WTC11 (cell line): ENCODE data around the gene EFCAB8. TPM values are rescaled to one million over a fixed set of nuclear protein-coding genes. Genes with fewer than 3 reads are reported as not detected.

Experiments used
- ATAC-seq: fragments of 200-7000 bp; cut with Tn5 transposase; 2 replicates; pipeline ENCODE4 v1.10.0; 2021; ENCODE audit warnings: mild to moderate bottlenecking, moderate library complexity
- CTCF ChIA-PET: fragments of 300-600 bp; sonication (Branson Sonifier 250); formaldehyde crosslinking; loops from one replicate; lab custom pipeline; 2021; ENCODE audit warnings: antibody characterized with exemption; lab: Charles Lee
- POLR2A ChIA-PET: fragments of 350-600 bp; sonication (Branson Sonifier 250); formaldehyde crosslinking; loops from one replicate; lab custom pipeline; 2021; ENCODE audit warnings: antibody characterized with exemption; lab: Charles Lee
- DNase-seq: peaks from one replicate; pipeline ENCODE4 v3.0.0; 2021; ENCODE audit warnings: low spot score
- H3K27ac Mint-ChIP-seq: 2 replicates; pipeline ENCODE4 v1.8.0; 2021; ENCODE audit warnings: mixed read lengths
- H3K27me3 Mint-ChIP-seq: 2 replicates; pipeline ENCODE4 v1.8.0; 2021; ENCODE audit warnings: low read depth, mild to moderate bottlenecking, moderate library complexity, mixed read lengths
- H3K36me3 Mint-ChIP-seq: 2 replicates; pipeline ENCODE4 v1.8.0; 2021; ENCODE audit warnings: mixed read lengths
- H3K4me1 Mint-ChIP-seq: 2 replicates; pipeline ENCODE4 v1.8.0; 2022; ENCODE audit warnings: mixed read lengths
- H3K4me3 Mint-ChIP-seq: 2 replicates; pipeline ENCODE4 v1.8.0; 2021; ENCODE audit warnings: mild to moderate bottlenecking, moderate library complexity, mixed read lengths
- H3K9me3 Mint-ChIP-seq: 2 replicates; pipeline ENCODE4 v1.8.0; 2021; ENCODE audit warnings: mixed read lengths
- FOXK1 ChIP-seq: sonication (generic); formaldehyde crosslinking; IDR thresholded peaks from 2 replicates; pipeline ENCODE4 v1.8.0; 2022; ENCODE audit warnings: mild to moderate bottlenecking, moderate library complexity, missing genetic modification reagents
- NR1H2 ChIP-seq: sonication (generic); formaldehyde crosslinking; IDR thresholded peaks from 2 replicates; pipeline ENCODE4 v1.9.0; 2021; ENCODE audit warnings: mild to moderate bottlenecking, moderate library complexity, missing genetic modification reagents
- SMAD3 ChIP-seq: sonication (generic); formaldehyde crosslinking; IDR thresholded peaks from 2 replicates; pipeline ENCODE4 v1.8.0; 2022; ENCODE audit warnings: missing genetic modification reagents, mild to moderate bottlenecking, borderline replicate concordance
- SMAD4 ChIP-seq: sonication (generic); formaldehyde crosslinking; IDR thresholded peaks from 2 replicates; pipeline ENCODE4 v1.8.0; 2022; ENCODE audit warnings: mild to moderate bottlenecking, missing genetic modification reagents
- SOX15 ChIP-seq: fragments of 250-450 bp; sonication (Bioruptor Pico); IDR thresholded peaks from 2 replicates; pipeline ENCODE4 v1.9.0; 2021; ENCODE audit warnings: mild to moderate bottlenecking
- TCF7 ChIP-seq: sonication (generic); formaldehyde crosslinking; IDR thresholded peaks from 2 replicates; pipeline ENCODE4 v1.8.0; 2022; ENCODE audit warnings: mild to moderate bottlenecking, low read depth, missing genetic modification reagents, moderate library complexity
- ZNF121 ChIP-seq: sonication (generic); formaldehyde crosslinking; IDR thresholded peaks from 2 replicates; pipeline ENCODE4 v1.8.0; 2023; ENCODE audit warnings: missing genetic modification reagents
- ZNF138 ChIP-seq: sonication (generic); formaldehyde crosslinking; conservative IDR thresholded peaks from 2 replicates; pipeline ENCODE4 v1.8.1; 2022; ENCODE audit warnings: mild to moderate bottlenecking, moderate library complexity, missing genetic modification reagents
- ZNF263 ChIP-seq: sonication (generic); formaldehyde crosslinking; IDR thresholded peaks from 2 replicates; pipeline ENCODE4 v1.8.1; 2022; ENCODE audit warnings: low read depth, mild to moderate bottlenecking, moderate library complexity, missing genetic modification reagents
- total RNA-seq: library from RNA; stranded (reverse); gene quantifications from 3 replicates; pipeline ENCODE4 v1.2.3, GENCODE V29; 2021
- TF ChIP-seq, protein P1 (sequence below): sonication (generic); formaldehyde crosslinking; IDR thresholded peaks from 2 replicates; pipeline ENCODE4 v1.8.1; 2022; ENCODE audit warnings: mild to moderate bottlenecking, moderate library complexity, missing genetic modification reagents
- TF ChIP-seq, protein P2 (sequence below): sonication (generic); formaldehyde crosslinking; IDR thresholded peaks from 2 replicates; pipeline ENCODE4 v1.8.1; 2022; ENCODE audit warnings: missing genetic modification reagents, borderline replicate concordance
- TF ChIP-seq, protein P3 (sequence below): sonication (generic); formaldehyde crosslinking; IDR thresholded peaks from 2 replicates; pipeline ENCODE4 v1.8.1; 2023; ENCODE audit warnings: mild to moderate bottlenecking, moderate library complexity, missing genetic modification reagents
- TF ChIP-seq, protein P4 (sequence below): sonication (generic); formaldehyde crosslinking; IDR thresholded peaks from 2 replicates; pipeline ENCODE4 v1.8.0; 2023; ENCODE audit warnings: mild to moderate bottlenecking, missing genetic modification reagents
- TF ChIP-seq, protein P5 (sequence below): fragments of 250-450 bp; sonication (Bioruptor Pico); IDR thresholded peaks from 2 replicates; pipeline ENCODE4 v1.9.0; 2021; ENCODE audit warnings: mild to moderate bottlenecking
- TF ChIP-seq, protein P6 (sequence below): sonication (generic); formaldehyde crosslinking; IDR thresholded peaks from 2 replicates; pipeline ENCODE4 v1.8.1; 2023; ENCODE audit warnings: mild to moderate bottlenecking, missing genetic modification reagents
- TF ChIP-seq, protein P7 (sequence below): fragments of 250-450 bp; sonication (Bioruptor Pico); conservative IDR thresholded peaks from 2 replicates; pipeline ENCODE4 v1.9.0; 2021; ENCODE audit warnings: mild to moderate bottlenecking
- TF ChIP-seq, protein P8 (sequence below): fragments of 250-450 bp; sonication (Bioruptor Pico); IDR thresholded peaks from 2 replicates; pipeline ENCODE4 v1.9.0; 2021; ENCODE audit warnings: mild to moderate bottlenecking, borderline replicate concordance

The EFCAB8 gene
- total RNA-seq, 1 experiment from 2014 or later, result 0.17 TPM

DNA sequence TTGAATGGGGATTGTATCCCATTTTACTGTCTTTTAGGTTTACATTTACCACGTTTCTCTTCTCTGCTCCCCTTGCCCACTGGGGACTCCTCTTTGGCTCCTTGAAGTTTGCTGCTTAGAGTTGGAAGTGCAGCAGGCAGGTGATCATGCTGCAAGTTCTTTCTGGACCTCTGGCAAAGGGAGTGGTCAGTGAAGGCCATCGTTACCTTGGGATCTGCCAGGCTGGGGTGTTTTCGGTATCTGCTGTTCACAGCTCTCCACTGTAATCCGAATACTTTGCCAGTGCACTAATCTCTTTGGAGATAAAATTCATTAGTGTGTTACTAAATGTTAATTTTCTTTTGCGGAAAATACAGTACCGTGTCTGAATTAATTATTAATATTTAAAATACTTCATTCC is 9.1 kb upstream of the EFCAB8 start (continued):
- no peak for TF ChIP-seq SOX15 (CRISPR knock-in tag)

DNA sequence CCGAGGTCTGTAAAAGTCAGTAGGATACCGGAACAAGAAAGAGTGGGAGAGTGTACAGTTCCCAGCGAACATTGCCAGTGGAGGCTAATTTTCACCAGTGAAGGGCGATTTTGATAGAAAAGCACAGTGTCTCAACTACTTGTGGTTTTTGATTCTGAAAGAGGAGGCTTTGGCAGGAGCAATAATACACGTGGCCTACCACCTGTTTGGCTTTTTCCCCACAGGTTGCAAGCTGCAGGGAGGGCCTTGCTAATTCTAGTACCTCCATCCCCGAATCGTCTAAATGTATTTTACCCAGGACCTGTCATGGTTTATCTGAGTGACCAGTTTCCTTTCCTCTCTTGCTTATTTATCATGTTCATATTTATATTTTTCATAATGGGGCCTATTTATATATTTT is 3.3 kb upstream of the EFCAB8 start:
- ChIA-PET POLR2A (interaction anchor here (0.7 kb wide), 1 partner anchor 720 kb away, joined by 6 read pairs; no protein-coding TSS in a partner anchor), CTCF (interaction anchor here (0.9 to 2.4 kb wide), 3 partner anchors 38 to 77 kb away, joined by 7 to 20 read pairs (median 8); no protein-coding TSS in a partner anchor)
- Mint-ChIP-seq H3K9me3 (no peaks in the 10 kb centered on the region), H3K27ac (peak overlapping the region; percentile 68), H3K36me3 (peaks cover 19% of the 10 kb centered on the region), H3K4me1 (peaks cover 48% of the 10 kb centered on the region), H3K27me3 (no peaks in the 10 kb centered on the region), H3K4me3 (no peak overlapping the region)
- DNase-seq, result no peak
- ATAC-seq, result no peak
- TF ChIP-seq, protein P1, sequence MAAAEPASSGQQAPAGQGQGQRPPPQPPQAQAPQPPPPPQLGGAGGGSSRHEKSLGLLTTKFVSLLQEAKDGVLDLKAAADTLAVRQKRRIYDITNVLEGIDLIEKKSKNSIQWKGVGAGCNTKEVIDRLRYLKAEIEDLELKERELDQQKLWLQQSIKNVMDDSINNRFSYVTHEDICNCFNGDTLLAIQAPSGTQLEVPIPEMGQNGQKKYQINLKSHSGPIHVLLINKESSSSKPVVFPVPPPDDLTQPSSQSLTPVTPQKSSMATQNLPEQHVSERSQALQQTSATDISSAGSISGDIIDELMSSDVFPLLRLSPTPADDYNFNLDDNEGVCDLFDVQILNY (CRISPR knock-in tag), result no peak
- no peak for TF ChIP-seq ZNF263 (CRISPR knock-in tag)

DNA sequence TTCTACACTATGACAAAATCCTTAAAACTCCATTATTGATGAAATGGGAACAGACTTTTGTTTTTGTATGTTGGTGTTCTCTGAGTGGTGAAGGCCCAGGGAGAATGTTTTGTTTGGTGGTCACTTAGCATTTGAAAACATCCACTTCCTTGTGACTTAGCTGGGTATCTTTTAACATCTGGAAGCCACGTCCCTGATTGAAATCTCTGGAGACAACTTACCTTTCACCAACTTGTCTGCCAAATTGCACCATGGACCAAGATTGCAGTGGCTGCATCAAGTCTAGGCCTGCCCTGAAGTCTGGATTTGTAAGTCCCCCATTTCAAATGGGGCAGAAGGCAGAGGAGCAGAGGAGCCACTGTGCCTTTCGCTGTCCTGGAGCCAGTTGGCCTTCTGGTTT is 534 bp upstream of the EFCAB8 start:
- DNase-seq (no peak), ATAC-seq (peak; percentile 61)
- H3K4me1 Mint-ChIP-seq, result peaks cover 48% of the 10 kb centered on the region
- no peaks in the 10 kb centered on the region for H3K27me3 Mint-ChIP-seq
- no peaks in the 10 kb centered on the region for H3K9me3 Mint-ChIP-seq
- CTCF ChIA-PET, result interaction anchor here (1.0 to 1.7 kb wide), 5 partner anchors 14 to 137 kb away, joined by 4 to 7 read pairs (median 5); partner anchors contain the start of gene MAPRE1
- POLR2A ChIA-PET, result interaction anchor here (0.6 to 1.4 kb wide), 2 partner anchors 39 to 352 kb away, joined by 4 read pairs; no protein-coding TSS in a partner anchor
- H3K36me3 Mint-ChIP-seq, result peaks cover 3% of the 10 kb centered on the region
- H3K27ac Mint-ChIP-seq, result peak overlapping the region; percentile 91
- no peak overlapping the region for H3K4me3 Mint-ChIP-seq
- TF ChIP-seq, protein P2, sequence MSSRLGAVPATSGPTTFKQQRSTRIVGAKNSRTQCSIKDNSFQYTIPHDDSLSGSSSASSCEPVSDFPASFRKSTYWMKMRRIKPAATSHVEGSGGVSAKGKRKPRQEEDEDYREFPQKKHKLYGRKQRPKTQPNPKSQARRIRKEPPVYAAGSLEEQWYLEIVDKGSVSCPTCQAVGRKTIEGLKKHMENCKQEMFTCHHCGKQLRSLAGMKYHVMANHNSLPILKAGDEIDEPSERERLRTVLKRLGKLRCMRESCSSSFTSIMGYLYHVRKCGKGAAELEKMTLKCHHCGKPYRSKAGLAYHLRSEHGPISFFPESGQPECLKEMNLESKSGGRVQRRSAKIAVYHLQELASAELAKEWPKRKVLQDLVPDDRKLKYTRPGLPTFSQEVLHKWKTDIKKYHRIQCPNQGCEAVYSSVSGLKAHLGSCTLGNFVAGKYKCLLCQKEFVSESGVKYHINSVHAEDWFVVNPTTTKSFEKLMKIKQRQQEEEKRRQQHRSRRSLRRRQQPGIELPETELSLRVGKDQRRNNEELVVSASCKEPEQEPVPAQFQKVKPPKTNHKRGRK (CRISPR knock-in tag), result no peak
- TF ChIP-seq, protein P3, sequence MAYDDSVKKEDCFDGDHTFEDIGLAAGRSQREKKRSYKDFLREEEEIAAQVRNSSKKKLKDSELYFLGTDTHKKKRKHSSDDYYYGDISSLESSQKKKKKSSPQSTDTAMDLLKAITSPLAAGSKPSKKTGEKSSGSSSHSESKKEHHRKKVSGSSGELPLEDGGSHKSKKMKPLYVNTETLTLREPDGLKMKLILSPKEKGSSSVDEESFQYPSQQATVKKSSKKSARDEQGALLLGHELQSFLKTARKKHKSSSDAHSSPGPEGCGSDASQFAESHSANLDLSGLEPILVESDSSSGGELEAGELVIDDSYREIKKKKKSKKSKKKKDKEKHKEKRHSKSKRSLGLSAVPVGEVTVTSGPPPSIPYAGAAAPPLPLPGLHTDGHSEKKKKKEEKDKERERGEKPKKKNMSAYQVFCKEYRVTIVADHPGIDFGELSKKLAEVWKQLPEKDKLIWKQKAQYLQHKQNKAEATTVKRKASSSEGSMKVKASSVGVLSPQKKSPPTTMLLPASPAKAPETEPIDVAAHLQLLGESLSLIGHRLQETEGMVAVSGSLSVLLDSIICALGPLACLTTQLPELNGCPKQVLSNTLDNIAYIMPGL, result no peak
- TF ChIP-seq SMAD3 (no peak), TCF7 (CRISPR knock-in tag) (no peak), ZNF138 (CRISPR knock-in tag) (no peak), ZNF121 (no peak), FOXK1 (no peak), SMAD4 (CRISPR knock-in tag) (no peak), NR1H2 (no peak)
- TF ChIP-seq, protein P4, sequence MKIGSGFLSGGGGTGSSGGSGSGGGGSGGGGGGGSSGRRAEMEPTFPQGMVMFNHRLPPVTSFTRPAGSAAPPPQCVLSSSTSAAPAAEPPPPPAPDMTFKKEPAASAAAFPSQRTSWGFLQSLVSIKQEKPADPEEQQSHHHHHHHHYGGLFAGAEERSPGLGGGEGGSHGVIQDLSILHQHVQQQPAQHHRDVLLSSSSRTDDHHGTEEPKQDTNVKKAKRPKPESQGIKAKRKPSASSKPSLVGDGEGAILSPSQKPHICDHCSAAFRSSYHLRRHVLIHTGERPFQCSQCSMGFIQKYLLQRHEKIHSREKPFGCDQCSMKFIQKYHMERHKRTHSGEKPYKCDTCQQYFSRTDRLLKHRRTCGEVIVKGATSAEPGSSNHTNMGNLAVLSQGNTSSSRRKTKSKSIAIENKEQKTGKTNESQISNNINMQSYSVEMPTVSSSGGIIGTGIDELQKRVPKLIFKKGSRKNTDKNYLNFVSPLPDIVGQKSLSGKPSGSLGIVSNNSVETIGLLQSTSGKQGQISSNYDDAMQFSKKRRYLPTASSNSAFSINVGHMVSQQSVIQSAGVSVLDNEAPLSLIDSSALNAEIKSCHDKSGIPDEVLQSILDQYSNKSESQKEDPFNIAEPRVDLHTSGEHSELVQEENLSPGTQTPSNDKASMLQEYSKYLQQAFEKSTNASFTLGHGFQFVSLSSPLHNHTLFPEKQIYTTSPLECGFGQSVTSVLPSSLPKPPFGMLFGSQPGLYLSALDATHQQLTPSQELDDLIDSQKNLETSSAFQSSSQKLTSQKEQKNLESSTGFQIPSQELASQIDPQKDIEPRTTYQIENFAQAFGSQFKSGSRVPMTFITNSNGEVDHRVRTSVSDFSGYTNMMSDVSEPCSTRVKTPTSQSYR (CRISPR knock-in tag), result no peak
- TF ChIP-seq, protein P5, sequence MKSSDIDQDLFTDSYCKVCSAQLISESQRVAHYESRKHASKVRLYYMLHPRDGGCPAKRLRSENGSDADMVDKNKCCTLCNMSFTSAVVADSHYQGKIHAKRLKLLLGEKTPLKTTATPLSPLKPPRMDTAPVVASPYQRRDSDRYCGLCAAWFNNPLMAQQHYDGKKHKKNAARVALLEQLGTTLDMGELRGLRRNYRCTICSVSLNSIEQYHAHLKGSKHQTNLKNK (CRISPR knock-in tag), result no peak
- TF ChIP-seq, protein P6, sequence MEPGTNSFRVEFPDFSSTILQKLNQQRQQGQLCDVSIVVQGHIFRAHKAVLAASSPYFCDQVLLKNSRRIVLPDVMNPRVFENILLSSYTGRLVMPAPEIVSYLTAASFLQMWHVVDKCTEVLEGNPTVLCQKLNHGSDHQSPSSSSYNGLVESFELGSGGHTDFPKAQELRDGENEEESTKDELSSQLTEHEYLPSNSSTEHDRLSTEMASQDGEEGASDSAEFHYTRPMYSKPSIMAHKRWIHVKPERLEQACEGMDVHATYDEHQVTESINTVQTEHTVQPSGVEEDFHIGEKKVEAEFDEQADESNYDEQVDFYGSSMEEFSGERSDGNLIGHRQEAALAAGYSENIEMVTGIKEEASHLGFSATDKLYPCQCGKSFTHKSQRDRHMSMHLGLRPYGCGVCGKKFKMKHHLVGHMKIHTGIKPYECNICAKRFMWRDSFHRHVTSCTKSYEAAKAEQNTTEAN (CRISPR knock-in tag), result no peak
- TF ChIP-seq, protein P7, sequence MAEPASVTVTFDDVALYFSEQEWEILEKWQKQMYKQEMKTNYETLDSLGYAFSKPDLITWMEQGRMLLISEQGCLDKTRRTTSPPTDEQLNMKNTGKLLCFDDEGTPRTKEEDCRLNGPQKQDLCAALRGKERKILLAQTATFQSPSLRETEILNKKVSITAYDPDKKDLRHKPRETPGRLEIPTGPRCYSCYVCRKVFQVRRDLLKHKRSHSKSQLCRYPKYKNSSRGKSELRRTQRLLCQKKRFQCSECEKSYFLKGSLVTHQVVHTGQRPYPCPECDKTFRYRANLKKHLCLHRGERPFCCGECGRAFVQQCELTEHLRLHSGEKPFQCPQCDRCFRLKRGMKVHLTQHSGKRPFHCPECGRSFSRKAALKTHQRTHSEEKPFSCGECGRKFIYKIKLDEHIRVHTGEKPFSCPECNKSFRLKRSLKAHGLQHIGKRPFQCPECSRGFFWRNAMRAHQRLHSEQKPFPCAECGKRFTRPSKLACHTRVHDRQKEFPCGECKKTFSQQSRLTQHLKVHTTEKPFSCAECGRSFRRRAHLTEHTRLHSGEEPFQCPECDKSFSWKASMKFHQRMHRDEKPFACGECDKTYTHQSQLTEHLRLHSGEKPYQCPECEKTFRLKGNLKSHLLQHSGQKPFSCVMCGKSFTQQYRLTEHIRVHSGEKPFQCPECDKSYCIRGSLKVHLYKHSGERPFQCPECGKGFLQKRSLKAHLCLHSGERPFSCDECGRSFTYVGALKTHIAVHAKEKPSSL (CRISPR knock-in tag), result no peak
- TF ChIP-seq, protein P8, sequence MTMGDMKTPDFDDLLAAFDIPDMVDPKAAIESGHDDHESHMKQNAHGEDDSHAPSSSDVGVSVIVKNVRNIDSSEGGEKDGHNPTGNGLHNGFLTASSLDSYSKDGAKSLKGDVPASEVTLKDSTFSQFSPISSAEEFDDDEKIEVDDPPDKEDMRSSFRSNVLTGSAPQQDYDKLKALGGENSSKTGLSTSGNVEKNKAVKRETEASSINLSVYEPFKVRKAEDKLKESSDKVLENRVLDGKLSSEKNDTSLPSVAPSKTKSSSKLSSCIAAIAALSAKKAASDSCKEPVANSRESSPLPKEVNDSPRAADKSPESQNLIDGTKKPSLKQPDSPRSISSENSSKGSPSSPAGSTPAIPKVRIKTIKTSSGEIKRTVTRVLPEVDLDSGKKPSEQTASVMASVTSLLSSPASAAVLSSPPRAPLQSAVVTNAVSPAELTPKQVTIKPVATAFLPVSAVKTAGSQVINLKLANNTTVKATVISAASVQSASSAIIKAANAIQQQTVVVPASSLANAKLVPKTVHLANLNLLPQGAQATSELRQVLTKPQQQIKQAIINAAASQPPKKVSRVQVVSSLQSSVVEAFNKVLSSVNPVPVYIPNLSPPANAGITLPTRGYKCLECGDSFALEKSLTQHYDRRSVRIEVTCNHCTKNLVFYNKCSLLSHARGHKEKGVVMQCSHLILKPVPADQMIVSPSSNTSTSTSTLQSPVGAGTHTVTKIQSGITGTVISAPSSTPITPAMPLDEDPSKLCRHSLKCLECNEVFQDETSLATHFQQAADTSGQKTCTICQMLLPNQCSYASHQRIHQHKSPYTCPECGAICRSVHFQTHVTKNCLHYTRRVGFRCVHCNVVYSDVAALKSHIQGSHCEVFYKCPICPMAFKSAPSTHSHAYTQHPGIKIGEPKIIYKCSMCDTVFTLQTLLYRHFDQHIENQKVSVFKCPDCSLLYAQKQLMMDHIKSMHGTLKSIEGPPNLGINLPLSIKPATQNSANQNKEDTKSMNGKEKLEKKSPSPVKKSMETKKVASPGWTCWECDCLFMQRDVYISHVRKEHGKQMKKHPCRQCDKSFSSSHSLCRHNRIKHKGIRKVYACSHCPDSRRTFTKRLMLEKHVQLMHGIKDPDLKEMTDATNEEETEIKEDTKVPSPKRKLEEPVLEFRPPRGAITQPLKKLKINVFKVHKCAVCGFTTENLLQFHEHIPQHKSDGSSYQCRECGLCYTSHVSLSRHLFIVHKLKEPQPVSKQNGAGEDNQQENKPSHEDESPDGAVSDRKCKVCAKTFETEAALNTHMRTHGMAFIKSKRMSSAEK (CRISPR knock-in tag), result no peak
